Calu3 (cell line): ENCODE measurements around the gene BCAR1. TPM values are rescaled to one million over a fixed set of nuclear protein-coding genes. Genes with fewer than 3 reads are reported as not detected.
"Not testable (repeated sequence)": the region's sequence is repeated elsewhere in the genome, so short reads cannot be mapped to it uniquely, and the experiment has no call there.

Experiments
- BruUV-seq: library from RNA; stranded (reverse); fragments of 400-500 nt; replicated peaks from 2 replicates; lab custom pipeline; 2021; lab: Mats Ljungman, UMichigan
- CTCF ChIA-PET: fragments of 300-600 bp; sonication (Branson Sonifier 250); formaldehyde crosslinking; loops from one replicate; lab custom pipeline; 2022; ENCODE audit warnings: antibody characterized with exemption; lab: Charles Lee
- DNase-seq: peaks from one replicate; pipeline ENCODE4 v3.0.0; 2022
- H3K27ac Mint-ChIP-seq: one replicate; pipeline ENCODE4 v1.8.0; 2022; ENCODE audit warnings: mixed read lengths; ENCODE audit not compliant: unreplicated experiment
- H3K27me3 Mint-ChIP-seq: one replicate; pipeline ENCODE4 v1.8.0; 2022; ENCODE audit warnings: mixed read lengths; ENCODE audit not compliant: unreplicated experiment
- H3K36me3 Mint-ChIP-seq: one replicate; pipeline ENCODE4 v1.8.0; 2022; ENCODE audit warnings: mild to moderate bottlenecking, moderate library complexity, mixed read lengths; ENCODE audit not compliant: insufficient read depth, unreplicated experiment
- H3K4me1 Mint-ChIP-seq: one replicate; pipeline ENCODE4 v1.8.0; 2022; ENCODE audit warnings: mild to moderate bottlenecking, low read depth, mixed read lengths; ENCODE audit not compliant: unreplicated experiment
- H3K4me3 Mint-ChIP-seq: one replicate; pipeline ENCODE4 v1.8.0; 2022; ENCODE audit warnings: mild to moderate bottlenecking, low read depth, moderate library complexity, mixed read lengths; ENCODE audit not compliant: unreplicated experiment
- H3K9me3 Mint-ChIP-seq: one replicate; pipeline ENCODE4 v1.8.0; 2022; ENCODE audit warnings: low read depth, mixed read lengths; ENCODE audit not compliant: unreplicated experiment
- CTCF ChIP-seq: fragments of 200-600 bp; IDR thresholded peaks from one replicate; pipeline ENCODE4 v1.8.0; 2022; ENCODE audit warnings: antibody characterized with exemption; ENCODE audit not compliant: unreplicated experiment
- intact Hi-C: fragments of 100-400 bp; cut with micrococcal nuclease; formaldehyde crosslinking; loops from one replicate; pipeline ENCODE4 v1.10.0; 2022; ENCODE audit not compliant: unreplicated experiment
- total RNA-seq: library from RNA; stranded (reverse); gene quantifications from 2 replicates; pipeline ENCODE4 v1.2.3, GENCODE V29; 2022

BCAR1 gene
- total RNA-seq, 1 experiment from 2014 or later: 153 TPM

- no TSS peak for BruUV-seq
- intact Hi-C loops: loop anchor here (2.0 kb wide), 1 partner anchor 18 kb away; the partner anchor contains the start of gene CTRB2
- Mint-ChIP-seq H3K27ac (no peak overlapping the region), H3K9me3 (no peaks in the 10 kb centered on the region), H3K4me3 (no peak overlapping the region), H3K27me3 (peaks cover 26% of the 10 kb centered on the region), H3K4me1 (peaks cover 9% of the 10 kb centered on the region), H3K36me3 (peaks cover 56% of the 10 kb centered on the region)
- no peak for TF ChIP-seq CTCF
- DNase-seq: no peak
- CTCF ChIA-PET: interaction anchor here (0.7 to 1.6 kb wide), 2 partner anchors 9 to 552 kb away, joined by 4 read pairs; no protein-coding TSS in a partner anchor
These were observed 26.9 kb downstream of the BCAR1 start for GRCh38 chr16:75224306-75225082.

- H3K4me3 Mint-ChIP-seq, H3K4me1 Mint-ChIP-seq, H3K9me3 Mint-ChIP-seq, BruUV-seq, DNase-seq, CTCF ChIA-PET, H3K27ac Mint-ChIP-seq, intact Hi-C loops: not testable (repeated sequence)
- H3K27me3 Mint-ChIP-seq: peaks cover 26% of the 10 kb centered on the region
- peaks cover 42% of the 10 kb centered on the region for H3K36me3 Mint-ChIP-seq
These were observed 28.3 kb downstream of the BCAR1 start for GRCh38 chr16:75223129-75223528.

GRCh38 chr16:75222271-75222783 is 29.1 kb downstream of the BCAR1 start:
- CTCF ChIA-PET: interaction anchor here (1.2 kb wide), 1 partner anchor 10 kb away, joined by 5 read pairs; no protein-coding TSS in a partner anchor
- no peak overlapping the region for H3K4me3 Mint-ChIP-seq
- peaks cover 4% of the 10 kb centered on the region for H3K4me1 Mint-ChIP-seq
- H3K9me3 Mint-ChIP-seq: no peaks in the 10 kb centered on the region
- no TSS peak for BruUV-seq
- intact Hi-C loops: no loop called here
- DNase-seq: no peak
- H3K27me3 Mint-ChIP-seq: peaks cover 26% of the 10 kb centered on the region
- peaks cover 34% of the 10 kb centered on the region for H3K36me3 Mint-ChIP-seq
- no peak for TF ChIP-seq CTCF
- H3K27ac Mint-ChIP-seq: no peak overlapping the region

GRCh38 chr16:75219838-75220237 is 31.6 kb downstream of the BCAR1 start:
- Mint-ChIP-seq H3K9me3 (no peaks in the 10 kb centered on the region), H3K4me1 (no peaks in the 10 kb centered on the region), H3K27ac (no peak overlapping the region), H3K27me3 (peaks cover 12% of the 10 kb centered on the region), H3K4me3 (no peak overlapping the region), H3K36me3 (peaks cover 9% of the 10 kb centered on the region)
- TF ChIP-seq CTCF: no peak
- no TSS peak for BruUV-seq
- CTCF ChIA-PET: interaction anchor here (0.5 to 2.2 kb wide), 3 partner anchors 21 to 728 kb away, joined by 4 to 7 read pairs (median 6); no protein-coding TSS in a partner anchor
- intact Hi-C loops: no loop called here
- DNase-seq: no peak
